IMR-90 (cell line): ENCODE data around the gene TJAP1.

Experiments
- MXI1 ChIP-seq: IDR thresholded peaks from 2 replicates; pipeline ENCODE4 v1.6.1; 2012; ENCODE audit warnings: low read depth, mild to moderate bottlenecking, low read length, moderate library complexity, borderline replicate concordance
- TF ChIP-seq, protein P1 (sequence below): conservative IDR thresholded peaks from 2 replicates; pipeline ENCODE4 v1.5.1; 2012; ENCODE audit warnings: mild to moderate bottlenecking, low read depth, low read length, improper control_type of control experiment

DNA sequence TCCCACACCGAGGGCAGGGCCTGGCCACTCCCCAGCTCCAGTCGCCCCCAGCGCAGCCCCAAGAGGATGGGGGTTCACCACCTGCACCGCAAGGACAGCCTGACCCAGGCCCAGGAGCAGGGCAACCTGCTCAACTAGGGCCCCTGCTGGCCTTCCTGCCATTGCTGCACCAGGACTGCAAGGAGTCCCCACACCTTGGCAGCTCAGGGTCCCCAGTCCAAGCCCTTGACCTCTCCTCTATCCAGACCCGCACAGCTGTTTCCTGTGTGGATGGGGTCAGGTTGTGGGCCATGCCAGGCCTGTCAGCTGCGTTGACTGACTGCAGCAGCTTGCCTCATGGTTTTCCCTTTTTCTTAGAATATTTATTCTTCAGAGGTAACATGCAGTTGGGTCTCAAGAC is 28.3 kb downstream of the TJAP1 start:
- TF ChIP-seq, protein P1, sequence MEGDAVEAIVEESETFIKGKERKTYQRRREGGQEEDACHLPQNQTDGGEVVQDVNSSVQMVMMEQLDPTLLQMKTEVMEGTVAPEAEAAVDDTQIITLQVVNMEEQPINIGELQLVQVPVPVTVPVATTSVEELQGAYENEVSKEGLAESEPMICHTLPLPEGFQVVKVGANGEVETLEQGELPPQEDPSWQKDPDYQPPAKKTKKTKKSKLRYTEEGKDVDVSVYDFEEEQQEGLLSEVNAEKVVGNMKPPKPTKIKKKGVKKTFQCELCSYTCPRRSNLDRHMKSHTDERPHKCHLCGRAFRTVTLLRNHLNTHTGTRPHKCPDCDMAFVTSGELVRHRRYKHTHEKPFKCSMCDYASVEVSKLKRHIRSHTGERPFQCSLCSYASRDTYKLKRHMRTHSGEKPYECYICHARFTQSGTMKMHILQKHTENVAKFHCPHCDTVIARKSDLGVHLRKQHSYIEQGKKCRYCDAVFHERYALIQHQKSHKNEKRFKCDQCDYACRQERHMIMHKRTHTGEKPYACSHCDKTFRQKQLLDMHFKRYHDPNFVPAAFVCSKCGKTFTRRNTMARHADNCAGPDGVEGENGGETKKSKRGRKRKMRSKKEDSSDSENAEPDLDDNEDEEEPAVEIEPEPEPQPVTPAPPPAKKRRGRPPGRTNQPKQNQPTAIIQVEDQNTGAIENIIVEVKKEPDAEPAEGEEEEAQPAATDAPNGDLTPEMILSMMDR: no peak
- TF ChIP-seq MXI1: no peak
